WTC11 (cell line): ENCODE measurements around the gene BTBD9.

ENCODE experiments used
- GTF2I ChIP-seq: fragments of 250-450 bp; sonication (Bioruptor Pico); conservative IDR thresholded peaks from 2 replicates; pipeline ENCODE4 v1.4.0; 2021; ENCODE audit warnings: mild to moderate bottlenecking
- NFYB ChIP-seq: sonication (generic); formaldehyde crosslinking; conservative IDR thresholded peaks from 2 replicates; pipeline ENCODE4 v1.8.0; 2022; ENCODE audit warnings: low read depth, missing genetic modification reagents
- SP1 ChIP-seq: sonication (generic); formaldehyde crosslinking; conservative IDR thresholded peaks from 2 replicates; pipeline ENCODE4 v1.8.1; 2022; ENCODE audit warnings: missing genetic modification reagents
- ZNF532 ChIP-seq: fragments of 250-450 bp; sonication (Bioruptor Pico); IDR thresholded peaks from 2 replicates; pipeline ENCODE4 v1.9.0; 2021; ENCODE audit warnings: mild to moderate bottlenecking, borderline replicate concordance
- TF ChIP-seq, protein P1 (sequence below): fragments of 200-600 bp; IDR thresholded peaks from 2 replicates; pipeline ENCODE4 v1.8.0; 2022; ENCODE audit warnings: antibody characterized with exemption

DNA sequence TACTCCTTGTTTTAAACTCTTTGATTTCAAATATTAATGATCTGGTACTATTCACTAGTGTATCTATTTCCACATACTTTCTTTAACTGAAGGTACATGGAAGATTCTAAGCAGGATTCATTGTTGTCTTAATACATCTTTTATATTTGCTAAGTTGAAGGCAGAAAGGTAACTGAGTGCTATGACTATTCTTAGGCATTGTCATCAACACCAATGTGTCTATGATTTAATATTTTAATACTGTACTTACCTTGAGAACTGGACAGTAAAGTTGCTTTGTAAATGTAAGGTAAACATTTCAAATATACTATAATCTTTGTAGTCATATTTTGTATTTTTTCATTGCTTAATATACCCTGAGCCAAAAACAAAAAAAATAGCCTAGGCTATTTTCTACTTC lies 8.9 kb upstream of the BTBD9 start:
- TF ChIP-seq, protein P1, sequence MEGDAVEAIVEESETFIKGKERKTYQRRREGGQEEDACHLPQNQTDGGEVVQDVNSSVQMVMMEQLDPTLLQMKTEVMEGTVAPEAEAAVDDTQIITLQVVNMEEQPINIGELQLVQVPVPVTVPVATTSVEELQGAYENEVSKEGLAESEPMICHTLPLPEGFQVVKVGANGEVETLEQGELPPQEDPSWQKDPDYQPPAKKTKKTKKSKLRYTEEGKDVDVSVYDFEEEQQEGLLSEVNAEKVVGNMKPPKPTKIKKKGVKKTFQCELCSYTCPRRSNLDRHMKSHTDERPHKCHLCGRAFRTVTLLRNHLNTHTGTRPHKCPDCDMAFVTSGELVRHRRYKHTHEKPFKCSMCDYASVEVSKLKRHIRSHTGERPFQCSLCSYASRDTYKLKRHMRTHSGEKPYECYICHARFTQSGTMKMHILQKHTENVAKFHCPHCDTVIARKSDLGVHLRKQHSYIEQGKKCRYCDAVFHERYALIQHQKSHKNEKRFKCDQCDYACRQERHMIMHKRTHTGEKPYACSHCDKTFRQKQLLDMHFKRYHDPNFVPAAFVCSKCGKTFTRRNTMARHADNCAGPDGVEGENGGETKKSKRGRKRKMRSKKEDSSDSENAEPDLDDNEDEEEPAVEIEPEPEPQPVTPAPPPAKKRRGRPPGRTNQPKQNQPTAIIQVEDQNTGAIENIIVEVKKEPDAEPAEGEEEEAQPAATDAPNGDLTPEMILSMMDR = no peak
- TF ChIP-seq SP1 (CRISPR knock-in tag) = no peak
- no peak for TF ChIP-seq NFYB
- TF ChIP-seq GTF2I (CRISPR knock-in tag) = no peak
- TF ChIP-seq ZNF532 (CRISPR knock-in tag) = no peak
